ENCODE results near the gene RWDD4. TPM values are rescaled to one million over a fixed set of nuclear protein-coding genes. Genes with fewer than 3 reads are reported as not detected.
"Not testable (repeated sequence)": the region's sequence is repeated elsewhere in the genome, so short reads cannot be mapped to it uniquely, and the experiment has no call there.

Gene RWDD4
- total RNA-seq, 1 donor from 2014 or later: 15.1 TPM

DNA sequence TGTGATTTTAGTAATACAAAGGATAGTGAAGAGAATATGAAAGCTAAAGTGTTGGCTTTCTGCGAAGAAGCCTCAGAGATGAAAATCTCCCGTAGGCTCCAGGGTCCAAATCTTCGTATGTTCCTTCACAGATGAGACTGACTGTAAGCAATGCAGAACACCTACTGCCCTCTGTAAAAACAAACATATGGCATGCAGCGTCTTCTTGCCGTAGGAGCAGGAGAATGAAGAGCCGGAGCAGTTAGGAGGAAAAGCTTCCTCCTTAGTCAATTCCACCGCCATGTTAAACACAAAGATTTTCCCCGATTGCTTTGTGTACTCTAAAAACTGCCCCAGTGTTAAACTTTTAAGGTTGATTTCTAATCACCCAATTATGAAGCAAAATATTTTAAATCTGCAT is 22.5 kb downstream of the RWDD4 start:
- intact Hi-C loops (cut with micrococcal nuclease): no loop called here

DNA sequence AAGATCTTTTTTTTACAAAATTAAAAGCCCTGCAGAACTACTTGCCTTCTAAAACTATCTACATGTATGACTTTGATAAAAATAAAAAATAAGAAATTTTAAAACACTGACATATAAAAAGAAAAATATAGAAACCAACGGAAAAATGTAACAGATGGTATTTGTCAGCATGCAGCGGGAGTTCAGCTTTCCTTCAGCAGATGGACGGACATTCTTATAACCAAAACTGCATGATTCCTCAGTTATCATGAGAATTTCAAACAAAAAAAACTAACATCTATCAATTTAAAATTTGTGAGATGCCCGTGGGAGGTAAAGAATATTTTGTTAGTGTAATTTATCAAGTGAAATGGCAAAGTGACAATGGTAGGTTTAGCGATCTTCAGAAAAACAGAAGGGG is 23.2 kb downstream of the RWDD4 start:
- intact Hi-C loops (cut with micrococcal nuclease): no loop called here

GRCh38 chr4:183635321-183635720 is 23.7 kb downstream of the RWDD4 start:
- intact Hi-C loops (cut with micrococcal nuclease): no loop called here

- intact Hi-C loops (cut with micrococcal nuclease): no loop called here
Measured at GRCh38 chr4:183633476-183634400, 25.2 kb downstream of the RWDD4 start.

DNA sequence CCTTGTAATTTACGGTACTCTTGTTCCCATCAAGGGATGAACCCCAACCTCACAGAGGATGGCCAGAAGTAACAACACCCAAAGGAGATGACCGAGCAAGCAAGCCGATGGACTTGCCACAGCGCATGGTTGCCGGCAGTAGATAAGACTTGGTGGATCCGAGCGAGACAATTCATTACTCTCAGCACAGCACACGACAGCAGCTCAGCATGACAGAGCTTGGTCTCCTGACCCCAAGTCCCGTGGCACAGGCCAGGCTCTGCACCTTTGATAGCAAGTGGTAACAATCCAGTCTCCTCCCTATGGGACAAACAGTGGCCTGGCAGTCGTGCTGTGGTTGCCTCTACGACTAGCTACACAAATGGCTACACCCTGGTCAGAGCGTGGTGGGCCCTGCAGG is 26.3 kb downstream of the RWDD4 start:
- intact Hi-C loops (cut with micrococcal nuclease): no loop called here

DNA sequence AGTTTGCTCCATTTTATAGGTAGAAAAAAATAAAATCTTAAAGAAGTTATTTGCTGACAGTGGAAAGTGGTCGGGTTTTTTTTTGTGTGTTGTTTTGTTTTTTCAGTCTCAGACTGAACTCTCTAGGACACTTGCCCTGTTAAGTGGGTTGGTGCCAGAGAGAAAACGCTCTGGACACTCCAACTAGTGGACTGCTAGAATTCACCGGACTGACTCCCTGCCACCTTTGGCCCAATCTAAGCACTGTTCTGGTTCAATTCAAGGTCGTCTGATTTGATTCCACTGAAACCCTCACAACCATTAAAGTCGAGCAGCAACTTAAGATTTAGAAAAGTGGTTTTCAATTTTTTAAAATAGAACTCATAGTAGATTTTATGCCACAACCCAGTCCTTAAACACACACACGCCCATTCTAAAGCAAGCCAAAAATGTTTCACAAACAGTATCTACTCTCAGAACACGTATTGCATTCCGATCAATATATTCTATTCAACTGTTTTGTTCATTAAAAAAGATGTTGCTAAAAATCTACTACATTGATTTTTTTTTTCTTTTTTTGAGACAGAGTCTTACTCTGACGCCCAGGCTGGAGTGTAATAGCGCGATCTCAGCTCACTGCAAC is 27.3 kb downstream of the RWDD4 start:
- intact Hi-C loops (cut with micrococcal nuclease): no loop called here

DNA sequence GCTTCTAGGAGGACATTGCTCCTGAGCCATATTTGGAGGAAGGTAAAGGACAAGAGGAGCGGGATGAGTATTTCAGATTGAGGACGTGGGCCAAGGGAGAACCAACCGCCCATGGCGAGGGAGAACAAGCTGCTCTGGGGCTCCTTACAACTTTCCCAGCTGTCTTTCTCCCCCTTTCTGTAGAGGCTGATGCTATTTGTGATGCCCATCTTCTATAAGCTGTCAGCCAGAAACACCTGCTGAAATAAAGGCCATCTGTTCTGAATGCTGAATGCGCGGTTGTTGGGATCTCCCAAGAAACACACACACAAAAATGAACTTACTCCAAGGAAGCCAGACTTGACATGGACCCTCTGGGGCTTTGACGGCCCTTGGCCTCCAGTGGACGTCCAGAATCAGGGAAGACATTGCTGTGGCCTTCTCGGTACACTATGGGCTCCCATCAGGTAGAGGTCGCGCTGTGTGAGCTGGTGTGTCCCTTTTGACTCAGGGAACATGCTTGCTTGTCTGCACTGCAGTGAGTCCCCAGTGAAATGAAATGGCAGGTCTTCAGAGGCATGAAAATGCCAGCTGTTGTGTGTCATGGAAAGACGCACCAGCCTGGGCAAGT is 30.9 kb downstream of the RWDD4 start:
- intact Hi-C loops (cut with micrococcal nuclease): no loop called here

GRCh38 chr4:183627286-183627685 is 31.7 kb downstream of the RWDD4 start:
- intact Hi-C loops (cut with micrococcal nuclease): not testable (repeated sequence)

GRCh38 chr4:183626168-183626567 is 32.8 kb downstream of the RWDD4 start:
- intact Hi-C loops (cut with micrococcal nuclease): no loop called here

DNA sequence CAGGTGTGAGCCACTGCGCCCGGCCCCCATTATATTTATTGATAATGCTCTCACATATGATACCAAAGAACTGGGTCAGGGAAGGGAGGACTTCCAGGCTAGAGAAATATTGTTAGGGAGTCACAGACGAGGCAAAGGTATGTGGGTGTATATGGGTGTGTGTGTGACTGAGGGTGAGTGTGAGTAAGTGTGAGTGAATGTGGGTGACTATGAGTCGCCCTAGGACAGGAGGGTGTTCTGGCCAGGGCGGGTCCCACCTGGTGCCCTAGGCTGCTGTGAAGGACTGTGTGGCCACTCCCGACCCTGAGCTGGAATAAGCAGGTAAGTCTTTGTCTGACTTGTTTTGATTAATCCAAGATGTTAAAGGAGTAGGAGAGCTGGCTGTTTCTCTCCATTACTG is 34.4 kb downstream of the RWDD4 start:
- intact Hi-C loops (cut with micrococcal nuclease): loop anchor here (5.0 kb wide), 1 partner anchor 33 kb away; the partner anchor contains the start of genes RWDD4 and TRAPPC11

DNA sequence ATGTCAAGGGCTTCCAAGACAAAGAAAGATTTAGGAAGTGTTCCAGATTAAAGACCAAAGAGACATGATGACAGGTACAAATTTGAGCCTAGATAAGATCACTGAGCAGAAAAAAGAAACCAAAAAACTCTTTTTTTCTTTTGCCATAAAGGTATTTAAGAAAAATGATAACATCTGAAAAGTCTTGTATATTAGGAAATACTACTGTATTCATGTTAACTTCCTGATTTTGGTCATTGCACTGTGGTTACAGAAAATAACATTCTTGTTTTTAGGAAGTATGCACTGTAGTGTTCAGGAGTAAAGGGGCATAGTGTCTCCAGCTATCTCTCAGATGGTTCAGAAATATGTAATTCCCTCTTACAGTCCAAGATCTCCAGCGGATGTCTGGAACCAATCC is 37.1 kb downstream of the RWDD4 start:
- intact Hi-C loops (cut with micrococcal nuclease): loop anchor here (5.0 kb wide), 1 partner anchor 35 kb away; the partner anchor contains the start of genes RWDD4 and TRAPPC11

DNA sequence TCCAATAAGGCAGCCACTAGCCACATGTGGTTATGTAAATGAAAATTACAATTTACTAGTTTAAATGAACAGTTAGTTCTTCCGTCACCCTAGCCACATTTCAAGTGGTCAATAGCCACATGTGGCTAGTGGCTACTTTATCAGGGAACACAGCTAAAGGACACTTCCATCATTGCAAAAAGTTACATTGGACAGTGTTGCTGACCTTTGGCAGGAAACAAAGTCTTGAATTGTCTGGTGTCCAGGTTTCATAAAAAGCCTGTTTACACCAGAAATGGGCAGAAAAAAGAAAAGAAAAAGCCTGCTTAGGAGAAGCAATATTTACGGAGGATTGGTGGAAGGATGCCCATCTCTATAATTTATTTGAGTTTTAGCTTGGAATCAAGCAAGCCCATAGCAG is 38.6 kb downstream of the RWDD4 start:
- intact Hi-C loops (cut with micrococcal nuclease): loop anchor here (5.0 kb wide), 1 partner anchor 37 kb away; the partner anchor contains the start of genes RWDD4 and TRAPPC11

- intact Hi-C loops (cut with micrococcal nuclease): no loop called here
Measured at GRCh38 chr4:183618681-183619080, 40.3 kb downstream of the RWDD4 start.

GRCh38 chr4:183617075-183617474 is 41.9 kb downstream of the RWDD4 start:
- intact Hi-C loops (cut with micrococcal nuclease): no loop called here

DNA sequence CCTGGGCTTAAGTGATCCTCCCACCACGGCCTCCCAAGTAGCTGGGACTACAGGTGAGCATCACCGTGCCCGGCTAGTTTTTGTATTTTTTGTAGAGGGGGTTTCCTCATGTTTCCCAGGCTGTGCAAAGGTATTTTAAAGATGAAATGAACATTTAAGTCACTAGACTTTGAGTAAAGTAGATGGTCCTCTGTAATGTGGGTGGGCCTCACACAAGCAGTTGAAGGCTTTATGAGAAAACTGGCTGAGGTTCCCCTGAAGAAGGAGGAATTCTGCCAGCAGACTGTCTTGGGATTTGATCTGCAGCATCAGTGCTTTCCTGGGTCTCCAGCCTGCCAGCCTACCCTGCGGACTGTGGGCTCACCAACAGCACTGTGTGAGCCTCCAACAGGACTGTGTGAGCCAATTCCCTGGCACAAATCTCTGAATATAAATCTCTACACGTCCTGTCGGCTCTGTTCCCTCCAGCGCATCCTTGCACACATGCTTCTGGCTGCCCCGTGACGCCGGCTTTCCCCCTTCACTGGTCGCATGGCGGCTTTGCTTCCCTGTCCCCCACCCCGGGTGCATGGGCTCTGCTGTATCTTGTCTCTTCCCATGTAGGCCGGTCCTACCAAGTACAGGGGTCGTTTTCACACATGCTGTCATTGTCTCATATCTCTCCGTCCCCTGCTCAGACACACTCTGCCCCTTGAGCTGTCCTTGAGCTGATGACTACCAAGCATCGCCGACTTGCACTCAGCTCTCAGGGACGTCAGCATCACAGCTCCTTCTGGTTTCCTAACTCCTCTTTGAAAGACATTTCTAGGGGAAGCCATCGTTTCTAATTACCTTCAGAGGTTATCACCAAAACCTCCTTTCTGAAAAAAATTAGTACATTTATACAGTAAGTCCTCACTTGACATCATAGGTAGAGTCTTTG is 46.4 kb downstream of the RWDD4 start:
- intact Hi-C loops (cut with micrococcal nuclease): no loop called here

DNA sequence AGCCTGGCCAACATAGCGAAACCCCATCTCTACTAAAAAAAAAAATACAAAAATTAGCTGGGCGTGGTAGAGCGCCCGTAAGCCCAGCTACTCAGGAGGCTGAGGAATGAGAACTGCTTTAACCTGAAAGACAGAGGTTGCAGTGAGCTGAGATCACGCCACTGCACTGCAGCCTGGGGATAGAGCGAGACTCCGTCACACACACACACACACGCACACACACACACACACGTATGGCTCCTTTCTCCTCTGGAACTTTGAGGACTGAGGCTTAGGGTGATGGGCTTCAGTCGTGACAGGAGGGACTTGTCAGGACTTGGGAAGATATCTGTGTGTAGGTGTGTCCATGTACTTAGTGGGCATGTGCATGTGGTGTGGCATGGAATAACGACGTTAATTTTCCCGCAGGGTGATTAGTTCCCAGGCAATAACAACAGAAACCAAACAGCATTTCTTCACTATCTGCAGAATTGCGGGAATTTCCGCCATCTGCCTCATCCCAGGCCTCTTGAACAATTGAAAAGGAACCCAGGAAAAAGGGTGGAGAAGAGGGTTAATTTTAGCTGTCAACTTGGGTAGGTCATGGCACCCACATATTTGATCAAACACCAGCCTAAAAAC is 47.7 kb downstream of the RWDD4 start:
- intact Hi-C loops (cut with micrococcal nuclease): no loop called here

DNA sequence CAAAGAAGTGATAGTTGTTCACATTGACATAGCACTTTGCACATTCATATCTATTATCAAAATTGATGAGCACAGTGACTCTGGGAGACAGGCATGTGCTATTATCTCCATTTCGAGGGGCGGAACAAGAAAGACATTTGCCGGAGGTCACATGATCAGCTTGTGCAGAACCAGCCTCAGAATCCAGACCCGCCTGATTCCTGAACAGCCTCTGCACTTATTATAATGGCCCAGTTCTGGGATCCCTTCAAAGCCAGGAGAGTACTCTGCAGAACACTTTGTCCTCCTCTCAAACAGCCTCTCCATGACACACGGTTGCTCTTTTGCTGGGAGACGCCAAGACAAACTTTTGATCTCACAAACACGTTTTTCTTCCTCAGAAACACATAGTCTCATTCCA is 48.4 kb downstream of the RWDD4 start:
- intact Hi-C loops (cut with micrococcal nuclease): no loop called here

DNA sequence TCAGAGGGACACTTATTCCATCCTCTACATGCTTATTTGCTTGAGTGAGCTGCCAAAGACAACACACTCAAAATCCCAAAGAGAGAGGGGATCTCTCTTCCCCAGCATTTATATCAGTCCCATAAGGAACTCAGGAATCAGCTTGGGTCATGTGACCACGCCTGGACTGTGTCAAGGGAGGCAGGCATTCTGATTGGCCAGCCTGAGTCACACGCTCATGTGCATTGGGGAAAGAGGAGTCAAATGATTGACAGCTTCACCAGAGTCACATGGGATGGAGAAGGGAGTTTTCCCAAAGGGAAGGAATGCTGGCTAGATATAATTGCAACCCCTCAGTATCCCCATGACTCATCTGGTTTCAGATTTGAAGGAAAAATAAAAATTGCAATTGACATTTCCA is 49.0 kb downstream of the RWDD4 start:
- intact Hi-C loops (cut with micrococcal nuclease): no loop called here

- intact Hi-C loops (cut with micrococcal nuclease): no loop called here
Measured at GRCh38 chr4:183609151-183609550, 49.8 kb downstream of the RWDD4 start.

DNA sequence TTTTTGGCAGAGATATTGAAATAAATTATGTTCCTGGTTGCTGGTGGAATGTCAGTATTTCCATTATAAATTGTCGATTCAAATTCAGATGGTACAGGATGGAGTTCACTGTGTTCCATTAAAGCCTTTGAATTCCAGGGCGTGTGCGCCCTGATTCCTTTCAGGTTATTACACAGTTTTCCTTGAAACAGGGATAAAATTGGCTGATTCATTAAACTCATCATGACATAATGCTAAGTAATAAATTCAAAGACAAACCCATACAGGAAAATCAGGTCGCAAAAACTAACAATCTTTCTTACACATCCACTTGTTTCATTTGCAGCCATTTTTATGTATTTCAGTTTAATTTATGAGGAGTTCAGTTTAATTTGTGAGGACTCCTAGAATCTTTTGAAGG is 51.1 kb downstream of the RWDD4 start:
- intact Hi-C loops (cut with micrococcal nuclease): no loop called here

Measured in T-helper 2 cell treated with Interferon-gamma antibody and Interleukin-4, amounts not matched to agents 100 ng/mL and 5 ng/mL, for 36 hours (primary cell).